GM18870 (cell line): Measurements from ENCODE around the gene ADGRL1.
"Not testable (repeated sequence)": the region's sequence is repeated elsewhere in the genome, so short reads cannot be mapped to it uniquely, and the experiment has no call there.

ENCODE experiments used
- ATAC-seq: cut with Tn5 transposase; IDR thresholded peaks from one replicate; pipeline ENCODE4 v1.9.1; 2021; ENCODE audit warnings: moderate library complexity; ENCODE audit not compliant: unreplicated experiment

The ADGRL1 gene

DNA sequence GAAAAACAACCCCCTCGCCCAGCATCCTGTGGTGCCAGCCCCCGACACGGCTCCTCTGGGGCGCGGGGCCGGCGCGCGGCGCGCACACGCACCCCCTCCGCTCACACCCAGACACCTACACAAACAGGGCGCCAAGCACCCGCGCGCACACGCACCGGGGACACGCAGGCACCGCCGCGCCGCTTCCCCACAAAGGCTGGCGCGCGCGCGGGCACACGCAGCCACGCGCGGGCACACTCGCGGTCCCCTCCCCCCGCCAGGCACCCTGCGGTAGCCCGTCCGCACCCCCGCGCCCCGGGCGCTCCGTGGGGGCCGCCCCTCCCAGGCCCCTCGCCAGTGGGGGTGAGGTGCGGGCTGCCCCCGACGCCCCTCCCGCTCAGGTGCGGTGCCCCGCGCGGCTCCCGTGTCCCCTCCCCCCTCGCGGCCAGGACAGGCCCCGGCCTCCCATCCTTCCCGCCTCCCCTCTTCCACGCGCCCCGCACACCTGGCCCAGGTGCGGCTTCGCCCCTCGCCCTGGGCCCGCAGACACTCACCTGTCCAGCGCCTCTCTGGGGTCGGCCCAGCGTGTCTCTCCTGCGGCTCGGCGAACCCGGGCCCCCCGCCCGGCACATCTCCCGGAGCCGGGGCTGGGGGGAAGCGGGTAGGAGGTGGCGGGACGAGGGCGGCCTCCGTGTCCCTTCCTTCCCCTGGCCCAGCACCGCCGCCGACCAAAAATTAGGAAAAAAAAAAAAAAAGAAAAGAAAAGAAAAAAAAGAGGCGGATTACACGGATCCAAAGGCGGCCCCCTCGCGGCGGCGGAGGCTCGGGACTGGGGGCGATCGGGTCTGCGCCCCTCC is at the start of gene ADGRL1:
TSS of gene ADGRL1 (minus strand) at position 718 of the 836 bp plus-strand sequence. CDS start 22,567 bp downstream, outside the sequence.
- ATAC-seq: not testable (repeated sequence)

DNA sequence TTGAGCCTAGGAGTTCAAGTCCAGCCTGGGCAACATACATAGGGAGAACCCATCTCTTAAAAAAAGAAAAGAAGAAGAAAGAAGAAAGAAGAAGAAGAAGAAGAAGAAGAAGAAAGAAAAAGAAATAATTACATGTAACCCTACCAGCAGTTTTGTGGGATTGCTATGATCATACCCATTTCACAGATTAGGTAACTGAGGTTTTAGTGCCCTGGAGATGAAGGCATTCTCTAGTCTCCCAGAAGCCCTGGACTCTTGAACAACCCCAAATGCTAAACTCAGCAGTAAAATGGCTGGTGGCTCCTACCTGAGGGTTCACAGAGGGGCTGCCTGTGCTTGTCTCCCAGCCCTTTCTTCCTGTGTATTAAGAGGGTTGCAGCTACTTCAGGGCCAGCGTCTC is 49.3 kb upstream of the ADGRL1 start:
- not testable (repeated sequence) for ATAC-seq

GRCh38 chr19:14253822-14254599 is 48.0 kb upstream of the ADGRL1 start:
- not testable (repeated sequence) for ATAC-seq

- not testable (repeated sequence) for ATAC-seq
Observed at GRCh38 chr19:14252136-14252535, 46.2 kb upstream of the ADGRL1 start.

GRCh38 chr19:14250870-14251269 is 44.9 kb upstream of the ADGRL1 start:
- ATAC-seq: no peak

DNA sequence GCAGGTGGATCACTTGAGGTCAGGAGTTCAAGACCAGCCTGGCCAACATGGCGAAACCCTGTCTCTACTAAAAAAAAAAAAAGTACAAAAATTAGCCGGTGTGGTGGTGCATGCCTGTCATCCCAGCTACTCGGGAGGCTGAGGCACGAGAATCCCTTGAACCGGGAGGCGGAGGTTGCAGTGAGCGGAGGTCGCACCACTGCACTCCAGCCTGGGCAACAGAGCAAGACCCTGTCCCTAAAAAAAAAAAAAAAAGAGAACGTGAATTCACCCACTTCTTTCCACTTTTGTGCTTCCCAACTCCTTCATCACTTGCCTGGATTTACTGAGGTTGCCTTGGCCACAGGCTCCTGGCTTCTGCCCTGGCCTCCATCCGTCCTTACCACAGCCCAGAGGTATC is 44.3 kb upstream of the ADGRL1 start:
- ATAC-seq: not testable (repeated sequence)

DNA sequence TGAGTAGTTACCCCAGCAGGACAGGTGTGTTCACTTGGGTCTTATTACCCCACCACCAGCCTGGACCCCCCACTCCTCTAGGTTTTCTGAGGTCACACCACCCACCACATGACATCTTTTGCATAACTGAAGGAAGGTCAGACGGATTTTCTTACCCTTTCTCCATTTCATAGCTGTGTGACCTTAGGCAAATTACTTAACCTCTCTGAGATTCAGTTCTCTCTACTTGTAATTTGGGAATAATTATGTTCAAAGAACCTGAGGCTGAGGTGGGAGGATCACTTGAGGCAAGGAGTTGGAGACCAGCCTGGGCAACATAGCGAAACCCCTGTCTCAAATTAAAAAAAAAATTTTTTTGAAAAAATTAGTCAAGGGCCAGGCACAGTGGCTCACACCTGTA is 43.9 kb upstream of the ADGRL1 start:
- not testable (repeated sequence) for ATAC-seq

GRCh38 chr19:14249012-14249754 is 43.2 kb upstream of the ADGRL1 start:
- ATAC-seq: not testable (repeated sequence)

GRCh38 chr19:14248578-14249011 is 42.6 kb upstream of the ADGRL1 start:
- no peak for ATAC-seq

GRCh38 chr19:14247548-14248471 is 41.8 kb upstream of the ADGRL1 start:
- not testable (repeated sequence) for ATAC-seq

- ATAC-seq: not testable (repeated sequence)
Observed at GRCh38 chr19:14247205-14247547, 41.2 kb upstream of the ADGRL1 start.

DNA sequence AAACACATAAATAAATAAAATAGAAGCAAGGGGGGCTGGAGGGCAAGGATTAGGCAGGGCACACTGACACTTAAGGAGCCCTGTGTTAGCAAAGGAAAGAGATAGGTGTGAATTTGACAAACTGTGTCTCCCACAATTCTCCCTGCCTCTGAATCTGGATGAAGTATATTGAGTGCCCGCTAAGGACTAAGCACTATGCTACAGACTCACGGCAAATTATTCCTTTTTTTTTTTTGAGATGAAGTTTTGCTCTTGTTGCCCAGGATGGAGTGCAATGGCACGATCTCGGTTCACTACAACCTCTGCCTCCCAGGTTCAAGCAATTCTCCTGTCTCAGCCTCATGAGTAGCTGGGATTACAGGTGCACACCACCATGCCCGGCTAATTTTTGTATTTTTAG is 38.4 kb upstream of the ADGRL1 start:
- not testable (repeated sequence) for ATAC-seq

DNA sequence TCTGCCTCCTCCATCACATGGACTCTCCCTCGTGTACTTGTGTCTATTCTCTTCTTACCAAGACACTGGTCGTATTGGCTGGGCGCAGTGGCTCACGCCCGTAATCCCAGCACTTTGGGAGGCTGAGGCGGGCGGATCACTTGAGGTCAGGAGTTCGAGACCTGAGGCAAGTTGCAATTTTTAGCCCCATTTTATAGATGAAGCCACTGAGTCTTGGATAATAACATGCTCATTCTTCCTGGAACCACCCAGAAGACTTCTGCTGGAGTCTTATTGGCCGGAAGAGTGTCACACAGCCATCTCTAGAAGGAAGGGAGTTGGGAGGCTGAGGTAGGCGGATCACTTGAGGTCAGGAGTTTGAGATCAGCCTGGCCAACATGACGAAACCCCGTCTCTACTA is 37.7 kb upstream of the ADGRL1 start:
- ATAC-seq: not testable (repeated sequence)

GRCh38 chr19:14237014-14237941 is 31.3 kb upstream of the ADGRL1 start:
- no peak for ATAC-seq

- ATAC-seq: not testable (repeated sequence)
Observed at GRCh38 chr19:14232945-14233344, 27.0 kb upstream of the ADGRL1 start.

- ATAC-seq: not testable (repeated sequence)
Observed at GRCh38 chr19:14228446-14229071, 22.6 kb upstream of the ADGRL1 start.

DNA sequence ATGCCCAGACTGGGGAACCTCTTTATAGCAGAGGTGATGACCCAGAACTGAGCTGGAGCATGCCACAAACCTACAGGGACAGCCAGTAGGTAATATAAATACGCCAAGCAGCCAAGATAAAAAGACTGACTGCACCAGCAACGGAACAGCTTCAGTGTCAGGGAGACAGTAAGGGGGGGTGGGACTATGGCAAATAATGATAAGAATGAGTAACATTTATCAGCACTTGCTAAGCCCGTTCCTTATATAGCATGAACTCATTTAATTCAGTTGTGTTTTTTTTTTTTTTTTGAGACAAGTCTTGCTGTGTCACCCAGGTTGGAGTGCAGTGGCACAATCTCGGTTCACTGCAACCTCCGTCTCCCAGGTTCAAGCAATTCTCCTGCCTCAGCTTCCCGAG is 20.5 kb upstream of the ADGRL1 start:
- ATAC-seq: not testable (repeated sequence)

GRCh38 chr19:14222886-14223285 is 16.9 kb upstream of the ADGRL1 start:
- ATAC-seq: no peak

GRCh38 chr19:14221345-14221744 is 15.4 kb upstream of the ADGRL1 start:
- not testable (repeated sequence) for ATAC-seq
